SJCRH30 (cell line): ENCODE results near the gene TEX44. TPM values are rescaled to one million over a fixed set of nuclear protein-coding genes. Genes with fewer than 3 reads are reported as not detected.
"Not testable (repeated sequence)": the region's sequence is repeated elsewhere in the genome, so short reads cannot be mapped to it uniquely, and the experiment has no call there.

Experiments
- DNase-seq, 2 experiments: peaks; one replicate each; pipeline ENCODE4 v3.0.0-alpha.2; 2015 to 2020
- H3K27ac ChIP-seq: fragments of 250-450 bp; sonication (Bioruptor Pico); 2 replicates; pipeline ENCODE4 v1.5.1; 2020; ENCODE audit warnings: mild to moderate bottlenecking, moderate library complexity
- H3K27me3 ChIP-seq: fragments of 250-450 bp; sonication (Bioruptor Pico); 2 replicates; pipeline ENCODE4 v1.5.1; 2020; ENCODE audit warnings: mild to moderate bottlenecking, moderate library complexity
- H3K36me3 ChIP-seq: fragments of 250-450 bp; sonication (Bioruptor Pico); 2 replicates; pipeline ENCODE4 v1.5.1; 2020; ENCODE audit warnings: mild to moderate bottlenecking, moderate library complexity
- H3K4me1 ChIP-seq: fragments of 250-450 bp; sonication (Bioruptor Pico); 2 replicates; pipeline ENCODE4 v1.5.1; 2020; ENCODE audit warnings: mild to moderate bottlenecking, moderate library complexity
- H3K4me3 ChIP-seq: fragments of 250-450 bp; sonication (Bioruptor Pico); 2 replicates; pipeline ENCODE4 v1.5.1; 2020; ENCODE audit warnings: mild to moderate bottlenecking, moderate library complexity
- H3K9me3 ChIP-seq: fragments of 250-450 bp; sonication (Bioruptor Pico); replicated peaks from 2 replicates; pipeline ENCODE4 v1.5.1; 2020; ENCODE audit warnings: mild to moderate bottlenecking, moderate library complexity
- total RNA-seq: library from RNA; depleted of rRNA; stranded (reverse); fragments of >200 nt; shearing (Covaris generic); gene quantifications from 2 replicates; pipeline ENCODE4 v1.2.3, GENCODE V29; 2014

The TEX44 gene
- total RNA-seq, 1 experiment from 2014 or later: not detected

DNA sequence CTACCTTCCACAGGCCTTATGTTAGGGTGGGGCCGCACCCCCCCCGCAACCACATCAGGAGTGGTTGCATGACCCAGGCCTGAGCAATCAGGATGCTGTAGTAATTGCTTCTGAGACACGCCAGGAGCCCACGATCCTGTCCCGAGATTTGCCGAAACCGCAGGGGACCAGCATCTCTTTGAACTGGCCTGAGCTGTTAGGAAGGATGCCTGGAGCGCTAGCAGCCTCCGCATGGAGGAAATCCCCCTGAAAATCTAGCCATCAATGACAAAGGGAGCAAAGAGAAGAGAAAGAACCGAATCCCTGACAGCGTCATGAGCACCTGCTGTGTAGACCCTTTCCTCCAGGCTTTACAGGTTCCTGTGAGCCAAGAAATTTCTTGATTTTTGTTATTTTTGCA lies 8.7 kb upstream of the TEX44 start:
- Histone ChIP-seq H3K4me3 (no peak overlapping the region), H3K36me3 (no peaks in the 10 kb centered on the region), H3K9me3 (no peaks in the 10 kb centered on the region), H3K4me1 (no peaks in the 10 kb centered on the region), H3K27ac (no peak overlapping the region), H3K27me3 (no peaks in the 10 kb centered on the region)
- no peak for DNase-seq

DNA sequence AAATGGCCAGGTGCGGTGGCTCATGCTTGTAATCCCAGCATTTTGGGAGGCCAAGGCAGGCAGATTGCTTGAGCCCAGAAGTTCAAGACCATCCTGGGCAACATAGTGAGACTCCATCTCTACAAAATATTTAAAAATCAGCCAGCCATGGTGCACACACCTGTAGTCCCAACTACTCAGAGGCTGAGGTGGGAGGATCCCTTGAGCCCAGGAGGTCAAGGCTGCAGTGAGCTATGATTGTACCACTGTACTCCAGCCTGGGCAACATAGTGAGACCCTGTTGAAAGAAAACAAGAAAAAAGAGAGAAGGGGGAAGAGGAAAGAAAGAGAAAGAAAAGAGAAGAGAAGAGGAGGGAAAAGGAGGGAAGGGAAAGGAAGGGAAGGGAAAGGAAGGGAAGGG lies 4.9 kb upstream of the TEX44 start:
- not testable (repeated sequence) for DNase-seq, H3K27ac ChIP-seq, H3K36me3 ChIP-seq, H3K27me3 ChIP-seq, H3K9me3 ChIP-seq, H3K4me1 ChIP-seq, H3K4me3 ChIP-seq

DNA sequence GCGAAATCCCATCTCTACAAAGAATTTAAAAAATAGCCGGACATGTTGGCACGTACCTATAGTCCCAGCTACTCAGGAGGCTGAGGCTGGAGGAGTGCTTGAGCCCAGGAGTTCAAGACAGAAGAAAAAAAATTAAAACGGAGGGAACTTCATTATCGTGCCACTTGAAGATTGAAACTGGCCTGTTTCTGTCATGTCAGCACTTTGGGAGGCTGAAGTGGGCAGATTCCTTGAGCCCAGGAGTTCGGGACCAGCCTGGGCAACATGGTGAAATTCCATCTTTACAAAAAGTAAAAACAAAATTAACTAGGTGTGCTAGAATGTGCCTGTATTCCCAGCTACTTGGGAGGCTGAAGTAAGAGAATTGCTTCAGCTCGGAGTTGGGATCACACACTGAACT lies 3.0 kb upstream of the TEX44 start:
- Histone ChIP-seq H3K9me3 (no peaks in the 10 kb centered on the region), H3K27ac (no peak overlapping the region), H3K36me3 (no peaks in the 10 kb centered on the region), H3K4me1 (peaks cover 2% of the 10 kb centered on the region; the same call in 1 of the 2 replicates), H3K27me3 (no peaks in the 10 kb centered on the region; the same call in 1 of the 2 replicates), H3K4me3 (no peak overlapping the region)
- no peak for DNase-seq

DNA sequence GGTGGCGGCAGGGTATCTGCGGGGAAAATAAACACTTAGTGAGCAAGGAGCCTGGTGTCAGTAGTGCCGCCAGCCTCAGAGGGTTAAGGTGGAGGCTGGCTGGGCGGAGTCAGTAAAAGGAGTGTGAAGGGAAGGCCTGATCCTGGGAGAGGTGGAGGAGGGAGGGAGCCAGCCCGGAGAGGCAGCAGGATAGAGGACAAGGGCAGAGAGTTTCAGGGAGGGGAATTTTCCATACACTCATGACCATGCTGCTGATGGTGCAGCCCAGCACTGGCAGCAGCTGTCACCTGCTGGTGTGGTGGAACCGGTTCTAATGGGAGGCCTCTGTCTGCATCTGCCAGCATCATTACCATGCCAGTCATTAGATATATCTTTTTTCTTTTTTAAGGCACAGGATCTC lies 2.0 kb upstream of the TEX44 start:
- Histone ChIP-seq H3K4me3 (no peak overlapping the region), H3K4me1 (peaks cover 2% of the 10 kb centered on the region; the same call in 1 of the 2 replicates), H3K27ac (no peak overlapping the region), H3K27me3 (no peaks in the 10 kb centered on the region; the same call in 1 of the 2 replicates), H3K9me3 (no peaks in the 10 kb centered on the region), H3K36me3 (no peaks in the 10 kb centered on the region)
- DNase-seq: peak in 1 of 2 experiments; percentile 49

DNA sequence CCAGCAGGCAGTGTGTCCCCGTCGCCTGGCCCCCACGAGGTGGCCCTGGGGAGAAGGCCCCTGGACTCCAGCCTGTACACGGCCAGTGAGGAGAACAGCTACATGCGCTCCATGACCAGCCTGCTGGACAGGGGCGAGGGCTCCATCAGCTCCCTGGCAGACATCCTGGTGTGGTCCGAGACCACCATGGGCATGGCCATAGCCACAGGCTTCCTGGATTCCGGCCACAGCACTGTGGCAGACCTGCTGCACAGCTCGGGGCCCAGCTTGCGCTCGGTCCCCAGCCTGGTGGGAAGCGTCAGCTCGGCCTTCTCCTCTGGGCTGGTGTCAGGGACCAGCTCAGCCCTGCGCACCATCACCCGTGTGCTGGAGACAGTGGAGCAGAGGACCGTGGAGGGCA lies 1.0 kb downstream of the TEX44 start:
- Histone ChIP-seq H3K27ac (no peak overlapping the region), H3K4me1 (peaks cover 2% of the 10 kb centered on the region; the same call in 1 of the 2 replicates), H3K4me3 (no peak overlapping the region), H3K27me3 (no peaks in the 10 kb centered on the region; the same call in 1 of the 2 replicates), H3K36me3 (no peaks in the 10 kb centered on the region), H3K9me3 (no peaks in the 10 kb centered on the region)
- DNase-seq: no peak

DNA sequence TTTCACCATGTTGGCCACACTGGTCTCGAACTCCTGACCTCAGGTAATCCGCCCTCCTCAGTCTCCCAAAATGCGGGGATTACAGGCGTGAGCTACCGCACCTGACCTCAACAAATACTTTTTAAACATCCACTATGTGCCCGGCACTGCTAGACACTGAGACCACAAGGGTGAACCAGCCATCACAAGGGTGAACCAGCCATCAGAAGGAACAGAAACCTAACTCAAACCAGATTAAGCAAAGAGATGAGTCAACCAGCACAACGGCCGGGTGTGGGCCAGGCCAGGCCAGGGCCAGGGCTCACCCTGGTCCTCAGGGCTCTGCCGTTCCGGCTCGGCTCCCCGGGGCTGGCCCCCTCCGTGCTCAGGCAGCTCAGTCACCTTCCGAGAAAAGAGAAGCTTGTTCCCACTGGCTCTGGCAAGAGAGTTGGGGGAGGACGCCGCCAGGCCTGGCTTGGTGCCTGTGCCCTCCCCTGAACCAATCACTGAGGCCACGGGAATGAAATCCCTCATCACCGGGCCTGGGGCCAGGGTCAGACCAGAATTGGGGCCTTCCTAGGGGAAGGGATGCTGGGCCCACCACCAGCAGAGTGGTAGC lies 4.4 kb downstream of the TEX44 start:
- no peaks in the 10 kb centered on the region for H3K36me3 ChIP-seq
- H3K27ac ChIP-seq: no peak overlapping the region
- no peak for DNase-seq
- peaks cover 15% of the 10 kb centered on the region for H3K4me1 ChIP-seq
- no peak overlapping the region for H3K4me3 ChIP-seq
- no peaks in the 10 kb centered on the region for H3K27me3 ChIP-seq
- H3K9me3 ChIP-seq: no peaks in the 10 kb centered on the region; the same call in 1 of the 2 replicates

DNA sequence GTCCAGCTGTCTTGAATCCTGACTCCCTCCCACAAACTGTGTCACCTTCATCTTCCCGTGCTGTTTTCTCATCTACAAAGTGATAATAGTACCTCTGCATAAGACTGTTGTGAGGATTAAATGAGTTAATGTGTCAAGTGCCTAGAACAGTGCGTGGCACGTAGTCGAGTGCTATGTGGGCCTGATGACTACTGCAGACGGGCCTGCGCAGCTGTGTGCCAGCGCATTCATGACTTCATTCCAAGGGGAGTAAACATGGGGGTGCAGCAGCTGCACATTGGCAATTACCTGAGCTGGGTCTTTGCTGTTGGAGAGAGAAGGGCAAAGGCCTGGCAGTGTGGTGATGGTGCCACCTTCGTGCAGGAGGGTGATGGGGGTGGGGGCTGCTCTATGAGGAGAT lies 5.0 kb downstream of the TEX44 start:
- DNase-seq: no peak
- no peaks in the 10 kb centered on the region; the same call in 1 of the 2 replicates for H3K9me3 ChIP-seq
- no peak overlapping the region for H3K27ac ChIP-seq

DNA sequence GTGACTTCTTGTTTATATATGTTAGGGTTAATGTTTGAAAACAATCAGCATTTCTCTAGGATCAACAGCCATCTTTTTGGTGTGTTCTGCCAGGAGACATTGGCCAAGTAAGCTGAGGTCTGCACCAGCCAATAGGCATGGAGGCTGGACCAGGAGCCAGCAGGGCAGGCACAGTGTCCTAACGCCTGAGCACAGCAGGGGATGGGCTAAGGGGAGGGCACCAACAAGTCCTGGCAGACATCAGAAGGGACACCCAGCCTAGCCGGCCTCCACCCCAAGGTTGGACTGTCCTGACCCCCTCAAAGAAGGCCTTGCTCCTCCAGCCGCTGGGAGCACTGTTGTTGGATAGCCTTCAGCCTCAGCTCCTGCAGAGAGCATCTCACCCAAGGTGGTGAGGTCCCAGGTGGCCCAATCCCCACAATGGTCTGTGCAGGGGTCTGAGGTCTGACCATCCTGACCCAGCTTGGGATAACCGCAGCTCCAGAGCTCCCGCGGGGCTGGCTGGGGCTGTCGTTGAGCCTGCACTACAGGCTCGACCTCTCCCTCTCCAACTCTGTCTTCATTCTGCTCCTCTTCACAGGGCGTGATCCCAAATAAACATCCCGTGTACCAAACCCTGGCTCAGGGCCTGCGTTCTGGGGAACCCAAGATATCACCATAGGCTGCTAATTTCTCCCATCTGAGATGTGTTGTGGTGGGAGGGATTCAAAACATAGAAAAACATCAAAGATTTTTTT lies 8.1 kb downstream of the TEX44 start:
- DNase-seq: peak; percentile 61 to 64
- Histone ChIP-seq H3K9me3 (no peaks in the 10 kb centered on the region; the same call in 1 of the 2 replicates), H3K36me3 (no peaks in the 10 kb centered on the region), H3K27me3 (no peaks in the 10 kb centered on the region), H3K4me1 (peaks cover 34% of the 10 kb centered on the region), H3K27ac (peak overlapping the region; percentile 89), H3K4me3 (no peak overlapping the region; the same call in 1 of the 2 replicates)

More for the DNA sequence above, 5.0 kb downstream of the TEX44 start:
- Histone ChIP-seq H3K4me3 (no peak overlapping the region), H3K27me3 (no peaks in the 10 kb centered on the region), H3K4me1 (peaks cover 17% of the 10 kb centered on the region), H3K36me3 (no peaks in the 10 kb centered on the region)

DNA sequence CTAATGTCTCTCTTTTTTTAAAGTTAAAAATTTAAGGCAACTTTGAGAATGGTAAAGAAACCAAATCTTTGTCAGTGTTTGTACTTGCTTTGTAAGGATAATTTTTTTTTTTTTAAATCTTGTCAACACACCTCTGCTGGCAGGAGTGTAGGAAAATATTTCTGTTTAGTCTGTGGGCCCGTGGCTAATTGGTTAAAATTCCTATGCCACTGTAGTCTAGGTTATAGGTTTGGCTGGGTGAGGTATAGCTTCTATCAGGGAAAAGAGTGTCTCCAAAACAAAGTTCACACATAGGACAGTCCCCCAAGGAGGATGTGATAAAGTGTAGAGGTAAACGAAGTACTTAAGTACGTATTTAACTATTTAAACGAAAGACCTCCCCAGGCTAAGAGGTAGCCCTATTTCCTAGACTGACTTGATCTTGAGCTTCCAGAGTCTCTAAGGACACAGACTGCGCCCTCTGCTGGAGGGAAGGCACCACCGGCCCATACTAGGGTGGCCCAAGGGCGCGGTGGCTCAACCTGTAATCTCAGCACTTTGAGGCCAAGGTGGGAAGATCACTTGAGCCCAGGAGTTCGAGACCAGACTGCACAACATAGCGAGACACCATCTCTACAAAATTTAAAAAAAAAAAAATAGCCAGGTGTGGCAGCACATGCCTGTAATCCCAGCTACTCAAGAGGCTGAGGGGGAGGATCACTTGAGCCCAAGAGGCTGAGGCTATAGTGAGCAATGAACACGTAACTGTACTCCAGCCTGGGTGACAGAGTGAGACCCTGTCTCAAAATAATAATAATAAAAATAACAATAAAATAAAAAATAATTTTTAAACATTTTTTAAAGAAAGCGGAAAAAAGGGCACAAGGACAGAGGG lies 8.9 kb downstream of the TEX44 start:
- Histone ChIP-seq H3K9me3 (no peaks in the 10 kb centered on the region; the same call in 1 of the 2 replicates), H3K36me3 (no peaks in the 10 kb centered on the region), H3K27me3 (no peaks in the 10 kb centered on the region), H3K27ac (peak overlapping the region; percentile 89), H3K4me3 (peak overlapping the region; percentile 22), H3K4me1 (peaks cover 35% of the 10 kb centered on the region)
- DNase-seq: peak; percentile 92 to 96

DNA sequence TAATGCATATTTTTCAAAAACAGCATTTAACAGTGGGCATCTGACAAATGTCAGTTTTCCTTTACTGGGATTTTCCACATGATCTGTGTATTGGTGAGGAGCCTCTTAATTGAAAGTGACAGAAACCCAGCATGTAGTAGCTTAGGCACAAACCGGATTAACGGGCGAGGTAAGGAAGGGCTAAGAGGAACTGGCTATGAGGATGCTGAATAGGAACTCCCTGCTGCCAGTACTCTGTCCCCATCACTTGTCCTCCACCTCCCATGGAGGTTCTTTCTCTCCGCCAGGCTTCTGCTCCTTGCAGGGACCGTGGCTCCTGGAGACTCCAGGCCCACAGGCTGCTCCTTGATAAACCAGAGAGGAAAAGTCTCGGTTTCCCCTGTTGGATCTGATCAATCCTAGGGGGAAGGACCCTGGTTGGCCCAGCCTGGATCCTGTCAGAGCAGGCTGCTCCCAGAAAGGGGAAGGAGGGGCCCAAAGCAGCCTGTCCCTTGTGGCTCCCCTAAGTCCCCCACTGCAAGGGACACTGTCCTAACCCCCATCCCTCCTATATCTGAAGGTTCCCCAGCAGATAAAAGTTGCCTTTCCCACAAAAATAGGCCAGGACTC lies 10.3 kb downstream of the TEX44 start:
- no peak overlapping the region for H3K4me3 ChIP-seq
- H3K27me3 ChIP-seq: no peaks in the 10 kb centered on the region
- DNase-seq: no peak
- no peak overlapping the region for H3K27ac ChIP-seq
- no peaks in the 10 kb centered on the region; the same call in 1 of the 2 replicates for H3K9me3 ChIP-seq
- H3K36me3 ChIP-seq: no peaks in the 10 kb centered on the region
- peaks cover 39% of the 10 kb centered on the region for H3K4me1 ChIP-seq

DNA sequence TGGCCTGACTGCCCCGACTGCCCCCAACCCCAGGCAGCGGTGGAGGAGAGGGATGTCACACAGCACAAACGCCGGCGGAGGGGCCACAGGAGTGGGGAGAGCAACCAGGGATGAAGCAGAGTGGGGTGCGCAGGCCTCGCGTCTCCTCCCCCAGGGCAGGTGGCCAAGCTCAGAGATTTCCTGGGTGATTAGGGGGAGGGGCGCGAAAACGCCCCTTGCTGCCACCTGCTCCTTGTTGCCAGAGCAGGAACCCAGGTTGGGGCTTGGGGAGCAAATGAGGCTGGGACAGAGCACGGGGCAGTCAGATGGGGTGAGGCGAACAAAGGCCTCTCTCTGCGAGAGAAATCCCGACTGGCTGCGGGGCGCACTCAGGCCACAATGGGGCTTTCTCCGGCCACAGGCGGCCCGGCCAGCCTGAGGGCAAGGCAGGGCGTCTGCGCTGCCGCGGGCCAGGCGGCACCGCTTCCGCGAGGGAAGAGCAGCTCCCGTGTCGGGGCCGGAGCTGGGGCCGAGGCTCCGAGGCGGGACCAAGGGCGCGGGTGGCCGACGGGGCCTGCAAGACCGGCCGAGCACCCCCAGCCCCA lies 11.5 kb downstream of the TEX44 start:
- no peaks in the 10 kb centered on the region for H3K36me3 ChIP-seq
- peak overlapping the region; percentile 64 for H3K4me3 ChIP-seq
- no peaks in the 10 kb centered on the region for H3K27me3 ChIP-seq
- H3K27ac ChIP-seq: peak overlapping the region; percentile 95
- DNase-seq: peak; percentile 81 to 84
- H3K4me1 ChIP-seq: peaks cover 39% of the 10 kb centered on the region
- no peaks in the 10 kb centered on the region; the same call in 1 of the 2 replicates for H3K9me3 ChIP-seq

DNA sequence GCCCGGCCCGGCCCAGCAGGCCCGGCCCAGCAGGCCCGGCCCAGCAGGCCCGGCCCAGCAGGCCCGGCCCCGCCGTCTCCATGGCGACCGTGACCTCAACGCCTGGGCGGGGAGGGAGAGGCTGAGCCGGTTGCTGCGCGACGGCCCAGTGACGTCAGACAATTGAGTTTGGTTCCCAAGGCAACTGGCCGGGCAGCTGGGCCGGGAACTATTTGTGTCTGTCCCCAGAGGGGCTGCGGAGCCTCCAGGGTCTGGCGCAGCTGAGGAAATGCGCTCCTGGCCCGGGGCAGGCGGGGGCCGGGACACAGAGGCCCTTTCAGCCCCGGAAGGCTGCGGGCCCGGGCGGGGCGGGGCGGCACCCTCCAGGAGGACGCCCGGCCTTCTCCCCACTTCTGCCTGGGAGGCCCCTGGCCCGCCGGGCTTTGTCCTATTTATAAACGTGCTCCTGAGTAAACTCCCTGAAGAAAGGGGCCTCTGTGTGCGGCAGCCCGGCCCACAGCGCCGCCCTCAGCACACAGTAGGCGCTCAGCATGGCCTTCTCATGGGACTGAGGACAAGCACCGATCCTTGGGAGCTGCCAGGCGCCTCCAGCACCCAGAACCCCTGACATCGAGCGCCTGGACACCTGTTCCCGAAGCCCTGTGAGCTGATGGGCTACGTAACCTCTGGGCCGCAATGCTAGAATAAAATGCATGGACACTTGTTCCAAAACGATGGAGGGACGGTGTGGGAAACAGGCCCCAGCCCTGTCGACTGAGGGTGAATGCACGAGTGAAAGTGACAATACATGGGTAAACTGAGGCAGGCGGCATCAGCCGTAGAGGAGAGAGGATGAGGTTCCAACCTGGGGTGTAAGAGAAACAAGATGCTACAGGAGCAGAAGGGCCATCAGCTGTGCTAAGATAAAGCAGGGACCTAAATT lies 12.3 kb downstream of the TEX44 start:
- H3K4me3 ChIP-seq: peak overlapping the region; percentile 64
- peaks cover 39% of the 10 kb centered on the region for H3K4me1 ChIP-seq
- H3K9me3 ChIP-seq: no peaks in the 10 kb centered on the region
- H3K36me3 ChIP-seq: no peaks in the 10 kb centered on the region
- peak; percentile 100 for DNase-seq
- peak overlapping the region; percentile 95 for H3K27ac ChIP-seq
- H3K27me3 ChIP-seq: no peaks in the 10 kb centered on the region

DNA sequence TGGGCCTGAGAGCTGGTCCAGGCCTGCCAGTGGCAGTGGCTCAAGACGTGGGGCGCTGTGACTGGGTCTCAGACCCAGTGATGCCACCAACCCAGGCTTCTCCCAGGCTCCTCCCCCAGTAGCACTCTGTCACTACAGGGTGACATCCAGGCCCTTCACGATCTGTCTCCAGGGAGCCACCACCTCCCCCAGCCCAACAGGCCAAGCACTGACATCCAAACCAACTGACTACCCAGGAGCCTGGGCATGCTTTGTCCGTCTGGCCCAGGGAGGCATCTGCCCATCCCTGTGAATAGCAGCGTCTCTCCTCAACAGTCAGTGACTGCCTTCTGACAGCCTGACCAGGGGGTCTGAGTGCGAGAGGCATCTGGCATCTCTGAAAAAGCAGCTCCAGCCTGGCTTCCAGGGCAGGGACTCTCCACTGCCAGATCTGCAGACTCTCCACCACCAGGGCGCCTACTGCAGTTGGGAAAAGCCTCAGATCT lies 13.0 kb downstream of the TEX44 start:
- peak overlapping the region; percentile 95 for H3K27ac ChIP-seq
- no peak for DNase-seq

More for the DNA sequence above, 13.0 kb downstream of the TEX44 start:
- no peaks in the 10 kb centered on the region for H3K36me3 ChIP-seq
- no peaks in the 10 kb centered on the region for H3K27me3 ChIP-seq
- H3K4me1 ChIP-seq: peaks cover 33% of the 10 kb centered on the region
- H3K9me3 ChIP-seq: no peaks in the 10 kb centered on the region
- no peak overlapping the region for H3K4me3 ChIP-seq
